ENCODE results near the gene ITGB5. TPM values are rescaled to one million over a fixed set of nuclear protein-coding genes. Genes with fewer than 3 reads are reported as not detected.

The ITGB5 gene
- total RNA-seq, 1 experiment from 2014 or later = 67.2 TPM

DNA sequence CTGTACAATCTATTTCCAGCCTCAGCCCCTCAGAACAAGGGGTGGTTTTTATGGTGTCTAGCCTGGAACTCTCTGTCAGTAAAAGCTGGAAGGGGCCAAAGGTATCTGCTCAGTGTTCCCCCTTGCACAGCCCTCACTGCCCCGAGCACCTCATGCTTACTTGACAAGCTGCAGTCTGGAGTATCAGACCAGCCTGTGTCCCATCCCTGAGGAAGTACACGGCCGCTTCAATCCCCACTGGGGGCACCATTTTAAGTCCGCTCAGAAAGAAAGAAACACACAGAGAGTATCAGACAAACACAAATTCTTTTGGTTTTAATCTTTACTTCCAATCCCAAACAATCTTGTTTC is 124.5 kb downstream of the ITGB5 start:
- H3K4me2 ChIP-seq (ENCODE audit: low read length) = no peak overlapping the region
- intact Hi-C loops (cut with micrococcal nuclease) = no loop called here
- no TSS peak for BruUV-seq (replicated peaks)
- TF ChIP-seq, protein P1, sequence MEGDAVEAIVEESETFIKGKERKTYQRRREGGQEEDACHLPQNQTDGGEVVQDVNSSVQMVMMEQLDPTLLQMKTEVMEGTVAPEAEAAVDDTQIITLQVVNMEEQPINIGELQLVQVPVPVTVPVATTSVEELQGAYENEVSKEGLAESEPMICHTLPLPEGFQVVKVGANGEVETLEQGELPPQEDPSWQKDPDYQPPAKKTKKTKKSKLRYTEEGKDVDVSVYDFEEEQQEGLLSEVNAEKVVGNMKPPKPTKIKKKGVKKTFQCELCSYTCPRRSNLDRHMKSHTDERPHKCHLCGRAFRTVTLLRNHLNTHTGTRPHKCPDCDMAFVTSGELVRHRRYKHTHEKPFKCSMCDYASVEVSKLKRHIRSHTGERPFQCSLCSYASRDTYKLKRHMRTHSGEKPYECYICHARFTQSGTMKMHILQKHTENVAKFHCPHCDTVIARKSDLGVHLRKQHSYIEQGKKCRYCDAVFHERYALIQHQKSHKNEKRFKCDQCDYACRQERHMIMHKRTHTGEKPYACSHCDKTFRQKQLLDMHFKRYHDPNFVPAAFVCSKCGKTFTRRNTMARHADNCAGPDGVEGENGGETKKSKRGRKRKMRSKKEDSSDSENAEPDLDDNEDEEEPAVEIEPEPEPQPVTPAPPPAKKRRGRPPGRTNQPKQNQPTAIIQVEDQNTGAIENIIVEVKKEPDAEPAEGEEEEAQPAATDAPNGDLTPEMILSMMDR (conservative IDR thresholded peaks at IDR 0.05; ENCODE audit: low read depth, low read length) = no peak
- TF ChIP-seq EZH2 (IDR thresholded peaks at IDR 0.05; ENCODE audit: low read length, unreplicated experiment) (no peak), EZH2phosphoT487 (IDR thresholded peaks at IDR 0.05; ENCODE audit: borderline replicate concordance, low read length) (no peak)
- no peaks in the 10 kb centered on the region for H3K36me3 ChIP-seq (ENCODE audit: low read depth, low read length)
- H3K9me3 ChIP-seq (ENCODE audit: low read length) = no peaks in the 10 kb centered on the region
- DNase-seq = no peak
- H3K27ac ChIP-seq (ENCODE audit: low read length) = no peak overlapping the region
- ATAC-seq = no peak
- ChIA-PET POLR2A (ENCODE audit: unreplicated experiment) (no interaction called here), CTCF (no interaction called here)
- no peak overlapping the region for H3K9ac ChIP-seq (ENCODE audit: low read length)
- H3K27me3 ChIP-seq (ENCODE audit: low read length) = no peaks in the 10 kb centered on the region
- no peaks in the 10 kb centered on the region for H3K79me2 ChIP-seq (ENCODE audit: low read length)
- no peak overlapping the region for H3K4me3 ChIP-seq (ENCODE audit: low read length)
- H3F3A ChIP-seq (ENCODE audit: low read length, unreplicated experiment) = no peaks in the 10 kb centered on the region
- H4K20me1 ChIP-seq (ENCODE audit: low read length) = no peaks in the 10 kb centered on the region
- H3K4me1 ChIP-seq (ENCODE audit: insufficient read depth, low read length) = no peaks in the 10 kb centered on the region
- H2AFZ ChIP-seq (ENCODE audit: low read length) = no peak overlapping the region
- no peaks in the 10 kb centered on the region for H3K9me2 ChIP-seq (replicated peaks; ENCODE audit: low read length)

DNA sequence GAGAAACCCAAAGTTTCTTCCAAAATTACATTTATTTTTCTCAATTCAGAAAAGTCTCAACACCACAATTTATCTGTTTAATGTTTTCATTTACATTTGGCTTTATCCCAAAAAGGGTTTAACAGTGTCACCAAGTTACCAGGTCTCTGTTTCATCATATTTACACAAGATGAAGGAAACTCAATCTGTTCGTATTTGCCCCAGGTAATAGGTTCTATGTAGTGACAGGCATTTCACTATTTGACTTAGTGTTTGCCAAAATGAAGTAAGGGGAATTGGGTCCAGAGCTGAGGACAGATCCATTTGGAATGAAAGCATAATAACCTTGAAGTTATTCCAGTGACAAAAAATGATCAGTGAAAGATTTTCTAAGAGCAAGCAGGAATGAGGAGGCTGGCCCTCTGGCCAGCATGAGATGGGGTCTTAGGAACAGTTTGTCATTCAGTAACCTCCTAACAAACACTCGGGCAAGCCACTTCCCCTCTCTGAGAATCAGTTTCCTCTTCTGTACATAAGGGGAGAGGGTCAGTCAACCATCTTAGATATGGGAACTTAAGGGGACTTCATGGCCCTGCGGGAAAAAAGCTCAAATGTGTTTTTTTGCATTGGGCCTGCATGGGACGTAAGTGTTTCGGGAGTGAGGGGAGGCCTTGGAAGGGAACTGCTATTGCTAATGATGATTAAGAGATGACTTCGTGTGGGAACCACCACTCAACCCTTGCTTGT is 125.1 kb downstream of the ITGB5 start:
- Histone ChIP-seq H3K4me2 (ENCODE audit: low read length) (no peak overlapping the region), H2AFZ (ENCODE audit: low read length) (no peak overlapping the region), H3K4me3 (ENCODE audit: low read length) (no peak overlapping the region), H3K4me1 (ENCODE audit: insufficient read depth, low read length) (no peaks in the 10 kb centered on the region), H3K9me3 (ENCODE audit: low read length) (no peaks in the 10 kb centered on the region), H3F3A (ENCODE audit: low read length, unreplicated experiment) (no peaks in the 10 kb centered on the region), H4K20me1 (ENCODE audit: low read length) (no peaks in the 10 kb centered on the region), H3K79me2 (ENCODE audit: low read length) (no peaks in the 10 kb centered on the region), H3K27ac (ENCODE audit: low read length) (no peak overlapping the region), H3K36me3 (ENCODE audit: low read depth, low read length) (no peaks in the 10 kb centered on the region), H3K9me2 (replicated peaks; ENCODE audit: low read length) (no peaks in the 10 kb centered on the region), H3K9ac (ENCODE audit: low read length) (no peak overlapping the region), H3K27me3 (ENCODE audit: low read length) (no peaks in the 10 kb centered on the region)
- no TSS peak for BruUV-seq (replicated peaks)
- TF ChIP-seq, protein P1 (conservative IDR thresholded peaks at IDR 0.05; ENCODE audit: low read depth, low read length) = no peak
- ATAC-seq (no peak), DNase-seq (no peak)
- ChIA-PET POLR2A (ENCODE audit: unreplicated experiment) (no interaction called here), CTCF (no interaction called here)
- intact Hi-C loops (cut with micrococcal nuclease) = loop anchor here (1.0 kb wide), 2 partner anchors 139 to 224 kb away; no protein-coding TSS in a partner anchor

DNA sequence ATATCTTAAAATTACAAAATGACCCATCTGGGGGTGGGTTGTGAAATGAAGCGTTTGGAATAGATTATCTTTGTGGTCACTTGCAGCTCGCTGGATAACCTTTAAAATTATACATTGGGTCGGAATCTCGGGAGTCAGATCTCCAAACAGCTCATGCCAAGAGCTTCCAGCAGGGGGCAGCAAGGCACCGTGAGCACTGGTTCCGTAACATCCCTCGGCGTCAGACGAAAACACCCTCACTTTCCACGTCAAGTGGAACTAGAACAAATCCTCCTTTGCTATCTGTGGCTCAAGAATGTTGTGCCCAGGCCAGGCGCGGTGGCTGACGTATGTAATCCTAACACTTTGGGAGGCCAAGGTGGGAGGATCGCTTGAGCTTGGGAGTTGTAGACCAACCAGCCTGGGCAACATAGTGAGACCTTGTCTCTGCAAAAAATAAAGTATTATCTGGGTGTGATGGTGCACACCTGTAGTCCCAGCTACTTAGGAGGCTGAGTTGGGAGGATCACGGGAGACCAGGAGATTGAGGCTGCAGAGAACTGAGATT is 125.8 kb downstream of the ITGB5 start:
- H3K79me2 ChIP-seq (ENCODE audit: low read length) = no peaks in the 10 kb centered on the region
- peak; percentile 87 for ATAC-seq
- no peaks in the 10 kb centered on the region for H3K9me2 ChIP-seq (replicated peaks; ENCODE audit: low read length)
- H3K36me3 ChIP-seq (ENCODE audit: low read depth, low read length) = no peaks in the 10 kb centered on the region
- H2AFZ ChIP-seq (ENCODE audit: low read length) = peak overlapping the region; percentile 56; the same call in 1 of the 2 replicates
- no peak overlapping the region for H3K9ac ChIP-seq (ENCODE audit: low read length)
- no peak overlapping the region for H3K27ac ChIP-seq (ENCODE audit: low read length)
- CTCF ChIA-PET = interaction anchor here (0.6 to 1.1 kb wide), 4 partner anchors 18 to 140 kb away, joined by 3 to 10 read pairs (median 4); no protein-coding TSS in a partner anchor
- peak; percentile 81 for DNase-seq
- H4K20me1 ChIP-seq (ENCODE audit: low read length) = no peaks in the 10 kb centered on the region
- H3K4me1 ChIP-seq (ENCODE audit: insufficient read depth, low read length) = no peaks in the 10 kb centered on the region
- no TSS peak for BruUV-seq (replicated peaks)
- H3K4me2 ChIP-seq (ENCODE audit: low read length) = peak overlapping the region; percentile 72
- intact Hi-C loops (cut with micrococcal nuclease) = loop anchor here (1.0 kb wide), 2 partner anchors 140 to 225 kb away; no protein-coding TSS in a partner anchor
- POLR2A ChIA-PET (ENCODE audit: unreplicated experiment) = no interaction called here
- H3K4me3 ChIP-seq (ENCODE audit: low read length) = no peak overlapping the region; the same call in 1 of the 2 replicates
- no peaks in the 10 kb centered on the region for H3F3A ChIP-seq (ENCODE audit: low read length, unreplicated experiment)
- no peaks in the 10 kb centered on the region for H3K27me3 ChIP-seq (ENCODE audit: low read length)
- no peaks in the 10 kb centered on the region for H3K9me3 ChIP-seq (ENCODE audit: low read length)
- TF ChIP-seq EZH2phosphoT487 (IDR thresholded peaks at IDR 0.05; ENCODE audit: borderline replicate concordance, low read length) = no peak
- TF ChIP-seq, protein P1 (conservative IDR thresholded peaks at IDR 0.05; ENCODE audit: low read depth, low read length) = peak; percentile 83
